Hematopoietic multipotent progenitor cell treated with erythropoietin and hydrocortisone succinate and interleukin-3 and kit ligand, for 17 days (in vitro differentiated cells): ENCODE measurements around the gene HMGCS1.
"Not testable (repeated sequence)": the region's sequence is repeated elsewhere in the genome, so short reads cannot be mapped to it uniquely, and the experiment has no call there.

Source experiments
- DNase-seq: peaks from one replicate; pipeline ENCODE4 v3.0.0-alpha.2; 2015; ENCODE audit warnings: low spot score

The HMGCS1 gene

GRCh38 chr5:43273552-43273951 lies 39.7 kb downstream of the HMGCS1 start:
- DNase-seq, result no peak

GRCh38 chr5:43270645-43271044 lies 42.6 kb downstream of the HMGCS1 start:
- no peak for DNase-seq

GRCh38 chr5:43268188-43268820 lies 44.9 kb downstream of the HMGCS1 start:
- no peak for DNase-seq

GRCh38 chr5:43262269-43262668 lies 50.9 kb downstream of the HMGCS1 start:
- DNase-seq, result not testable (repeated sequence)

GRCh38 chr5:43258116-43258515 lies 55.1 kb downstream of the HMGCS1 start:
- DNase-seq, result no peak

- DNase-seq, result no peak
Measured at GRCh38 chr5:43256261-43256966, 56.8 kb downstream of the HMGCS1 start.

- no peak for DNase-seq
Measured at GRCh38 chr5:43255704-43256103, 57.5 kb downstream of the HMGCS1 start.

GRCh38 chr5:43251754-43252153 lies 61.5 kb downstream of the HMGCS1 start:
- no peak for DNase-seq

GRCh38 chr5:43245724-43246385 lies 67.4 kb downstream of the HMGCS1 start:
- no peak for DNase-seq

GRCh38 chr5:43244823-43245565 lies 68.2 kb downstream of the HMGCS1 start:
- no peak for DNase-seq

GRCh38 chr5:43243270-43243669 lies 69.9 kb downstream of the HMGCS1 start:
- DNase-seq, result no peak

GRCh38 chr5:43242196-43242595 lies 71.0 kb downstream of the HMGCS1 start:
- no peak for DNase-seq
